Kidney glomerular epithelial cell (primary cell): Measurements from ENCODE around the gene APOB.

Source experiments
- DNase-seq: peaks from one replicate; lab custom pipeline; 2025; lab: John Stamatoyannopoulos, UW

The APOB gene

DNA sequence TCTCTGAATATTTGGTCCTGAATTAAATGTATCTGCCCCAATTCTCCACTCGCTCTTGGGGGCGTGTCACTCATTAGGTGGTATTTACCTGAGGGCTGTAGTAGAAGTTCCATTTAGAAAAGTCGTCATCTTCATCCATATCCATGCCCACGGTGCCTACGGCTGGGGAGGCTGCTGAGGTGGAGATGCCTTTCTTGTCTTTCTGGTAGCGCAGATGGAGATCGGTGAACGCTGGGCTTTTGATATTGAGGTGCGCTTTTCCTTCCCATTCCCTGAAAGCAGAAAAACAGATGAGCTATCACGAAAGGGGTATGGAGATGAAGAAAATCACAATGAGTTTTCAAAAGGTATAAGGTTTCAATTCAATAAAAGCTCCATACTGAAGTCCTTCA is 39.7 kb downstream of the APOB start:
- DNase-seq: no peak

DNA sequence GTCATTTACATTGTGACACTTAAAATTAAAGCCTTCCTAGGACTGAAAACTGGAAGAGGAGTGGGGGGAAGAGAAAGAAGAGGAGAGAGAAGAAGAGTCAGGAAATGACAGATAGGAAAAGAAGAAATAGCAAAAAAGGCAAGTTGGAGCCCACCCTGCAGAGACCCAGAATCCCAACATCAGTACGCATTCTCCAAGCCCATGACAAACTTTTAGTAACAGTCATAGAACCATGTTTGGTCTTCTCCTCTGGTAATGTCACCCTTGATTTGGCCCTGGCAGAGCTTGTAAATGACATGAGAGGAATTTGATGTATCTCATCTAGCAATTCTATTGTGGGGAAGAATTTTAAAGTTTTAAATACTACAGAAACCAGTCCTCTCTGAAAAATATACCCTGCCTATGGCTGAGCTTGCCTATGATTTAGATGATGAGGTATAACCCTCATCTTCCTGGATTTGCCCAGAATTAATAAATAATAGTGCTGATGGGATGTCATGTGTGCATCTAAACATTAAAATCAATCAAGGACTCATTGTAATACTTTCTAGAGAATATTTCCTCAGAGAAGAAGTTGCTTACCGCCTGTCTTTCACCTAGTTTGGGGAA is 40.2 kb downstream of the APOB start:
- no peak for DNase-seq

DNA sequence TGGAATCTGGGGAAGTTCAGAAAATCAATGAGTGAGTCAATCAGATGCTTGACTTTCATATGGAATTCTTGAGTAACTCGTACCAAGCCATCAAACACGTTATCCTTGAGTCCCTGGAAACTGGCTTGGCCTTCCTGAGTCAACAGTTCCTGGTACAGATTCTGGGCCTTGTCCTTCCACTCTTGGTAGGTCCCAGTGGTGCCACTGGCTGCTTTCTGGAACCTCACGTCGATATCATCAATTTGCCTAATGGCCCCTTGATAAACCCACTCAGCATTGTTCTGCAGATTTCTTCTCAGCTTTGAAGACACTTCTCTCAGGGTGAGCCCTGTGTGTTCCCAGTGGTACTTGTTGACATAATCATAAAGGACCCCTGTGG is 41.1 kb downstream of the APOB start:
- DNase-seq: no peak

GRCh38 chr2:21001988-21002813 is 41.7 kb downstream of the APOB start:
- no peak for DNase-seq

GRCh38 chr2:21001225-21001946 is 42.5 kb downstream of the APOB start:
- DNase-seq: no peak

DNA sequence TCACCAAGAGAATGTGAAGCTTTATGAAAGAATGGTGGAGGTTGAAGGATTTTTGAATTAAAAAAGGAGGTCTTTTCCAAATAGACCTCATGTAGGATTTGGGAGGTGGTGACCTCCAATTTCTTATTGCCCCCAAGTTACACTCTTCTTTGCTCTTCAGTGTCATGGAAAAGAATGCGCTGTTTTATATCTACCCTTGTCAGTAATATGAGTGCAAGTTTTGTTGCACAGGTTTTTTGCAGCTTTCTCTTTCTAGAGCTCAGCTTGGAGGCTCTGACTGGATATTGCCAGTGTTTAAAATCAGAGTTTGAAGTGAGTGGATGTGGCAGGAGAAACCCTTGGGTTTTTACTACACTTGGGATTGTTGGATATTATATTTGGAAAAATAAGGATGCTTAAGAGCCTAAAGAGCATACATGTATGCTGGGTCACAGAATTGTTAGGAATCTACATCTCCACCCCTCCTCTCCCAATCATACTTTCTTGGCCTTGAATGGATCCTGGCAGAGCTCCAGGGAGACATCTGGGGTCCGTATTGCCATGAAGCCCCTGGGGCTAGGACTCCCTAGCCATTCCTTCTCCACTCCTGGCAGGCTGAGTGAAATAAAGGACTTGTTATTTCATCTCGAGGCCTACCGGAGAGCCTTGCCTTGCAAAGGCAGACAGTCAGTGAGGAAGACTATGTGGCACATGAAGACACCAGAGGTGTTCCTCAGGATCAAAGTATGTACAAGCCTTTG is 43.8 kb downstream of the APOB start:
- no peak for DNase-seq

DNA sequence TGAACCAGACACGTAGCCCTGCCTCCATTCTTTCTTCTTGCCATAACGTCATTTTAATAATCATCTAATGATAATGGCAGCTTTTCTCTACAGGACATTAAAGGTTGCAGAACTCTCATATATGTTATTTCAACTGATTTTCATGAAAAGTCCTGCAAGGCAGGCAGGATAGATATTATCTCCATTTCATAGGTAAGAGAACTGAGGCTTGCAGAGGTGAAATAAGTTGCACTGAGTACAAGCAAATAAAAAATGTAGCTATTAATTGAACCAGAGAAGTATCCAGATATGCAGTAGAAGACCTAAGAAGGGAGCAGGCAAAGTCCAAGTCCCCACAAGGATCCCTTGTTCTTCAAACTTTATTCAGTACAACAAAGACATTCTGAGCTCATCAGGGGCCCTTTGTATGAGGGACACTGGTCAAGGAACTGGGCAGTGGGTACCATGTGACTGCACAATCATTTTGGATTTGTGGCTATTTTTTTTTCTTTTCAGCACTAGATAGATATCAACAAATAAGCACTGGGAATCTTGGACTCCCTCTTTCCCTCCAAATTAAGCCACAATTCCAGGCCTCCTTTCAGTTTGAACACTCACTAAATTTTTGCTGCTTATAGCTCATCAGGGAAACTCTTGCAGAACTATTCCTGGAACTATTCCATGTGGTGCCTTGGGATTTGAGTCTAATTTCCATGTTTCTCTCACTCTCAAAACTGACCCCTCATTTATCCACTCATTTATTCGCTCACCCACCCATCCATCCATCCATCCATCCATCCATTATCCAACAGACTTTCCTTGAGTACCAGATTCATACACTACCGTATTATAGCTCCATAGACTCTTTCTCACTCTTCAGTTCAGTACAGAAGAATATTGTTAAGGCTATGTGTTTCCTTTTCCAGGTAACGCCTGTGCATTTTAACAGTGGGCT is 44.6 kb downstream of the APOB start:
- DNase-seq: no peak

- no peak for DNase-seq
Observed at GRCh38 chr2:20997953-20998722, 45.7 kb downstream of the APOB start.

DNA sequence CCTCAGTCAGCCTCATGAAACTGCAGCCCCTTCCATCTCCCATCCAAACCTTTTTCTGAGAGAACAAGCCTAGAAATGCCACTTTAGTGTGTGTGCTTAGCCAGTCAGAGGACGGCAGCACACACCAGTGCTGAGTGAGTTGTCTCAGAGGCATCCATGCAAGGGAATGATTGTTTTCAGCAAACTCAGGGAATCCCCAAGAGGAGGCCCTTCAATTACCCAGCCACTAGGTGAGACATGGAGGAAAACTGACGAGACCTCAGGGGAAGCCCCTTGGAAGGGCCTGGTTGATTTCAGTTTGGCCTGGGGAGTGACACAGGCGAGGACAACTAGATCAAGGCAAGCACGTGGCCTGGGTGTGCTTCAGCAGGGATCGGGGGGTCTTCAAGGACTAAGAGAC is 49.7 kb downstream of the APOB start:
- DNase-seq: peak; percentile 12

GRCh38 chr2:20992201-20992711 is 51.6 kb downstream of the APOB start:
- DNase-seq: no peak

DNA sequence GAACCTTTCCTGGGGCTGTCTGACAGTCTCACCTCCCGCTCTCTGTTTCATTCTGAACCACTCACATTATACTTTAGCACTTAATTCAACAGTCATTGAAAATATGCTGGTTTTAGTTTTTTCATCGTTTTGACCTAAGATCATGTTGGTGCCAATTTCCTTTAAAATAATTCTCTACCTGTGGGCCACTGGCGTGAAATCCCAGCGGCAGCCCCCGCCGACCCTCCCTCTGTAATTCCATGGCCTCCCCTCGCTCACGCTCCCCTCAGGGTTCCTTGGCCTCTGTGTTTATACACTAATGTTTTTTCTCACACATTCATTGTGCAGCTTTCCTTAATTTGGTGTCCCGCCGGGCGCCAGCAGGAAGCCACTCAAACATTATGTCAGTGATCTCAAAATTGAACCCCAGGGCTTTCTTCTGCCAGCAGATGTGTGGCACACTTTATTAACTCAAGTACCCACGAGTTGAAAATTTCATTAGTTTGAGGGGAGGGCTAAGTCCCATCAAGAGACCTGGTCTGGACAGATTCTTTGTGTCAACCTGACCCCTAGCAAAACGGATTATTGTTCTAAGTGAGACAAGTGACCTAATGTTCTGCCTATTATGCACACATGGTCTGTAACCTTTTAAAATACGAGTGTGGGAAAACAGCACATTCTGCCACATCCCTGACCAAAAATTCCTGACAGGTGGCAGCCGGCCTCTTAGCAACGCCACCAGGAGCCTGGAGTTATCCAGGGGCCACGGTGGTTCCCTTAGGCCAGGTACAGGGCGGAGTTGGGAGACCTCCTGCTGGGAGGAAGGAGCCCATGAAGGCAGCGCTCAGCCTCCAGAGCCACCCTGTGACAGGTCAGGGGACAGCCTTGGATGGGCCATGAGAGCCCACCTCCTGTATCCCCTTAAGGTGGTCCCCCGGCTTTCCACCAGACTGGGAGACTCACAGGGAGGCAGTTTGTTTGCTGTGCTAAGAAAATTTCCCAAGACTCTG is 53.1 kb downstream of the APOB start:
- no peak for DNase-seq

DNA sequence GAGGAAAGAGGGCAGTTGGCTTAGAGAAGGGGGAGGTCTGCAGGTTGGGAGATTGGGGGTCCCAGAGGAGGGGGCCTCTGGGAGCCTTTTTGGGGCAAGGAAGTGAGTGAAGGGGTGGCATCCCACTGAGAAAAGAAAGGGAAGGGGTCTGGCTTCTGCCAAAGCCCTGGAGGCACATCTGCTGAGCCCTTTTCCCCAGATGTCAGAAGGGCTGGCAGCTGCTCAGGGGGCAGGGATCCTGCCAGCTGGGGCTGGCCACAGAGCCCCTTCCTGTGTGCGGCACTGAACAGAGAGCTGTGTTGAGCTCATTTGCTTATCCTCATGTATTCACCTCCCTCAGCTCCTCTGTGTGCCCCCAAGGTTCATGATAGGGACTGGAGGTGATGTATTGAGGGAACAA is 54.5 kb downstream of the APOB start:
- DNase-seq: no peak

DNA sequence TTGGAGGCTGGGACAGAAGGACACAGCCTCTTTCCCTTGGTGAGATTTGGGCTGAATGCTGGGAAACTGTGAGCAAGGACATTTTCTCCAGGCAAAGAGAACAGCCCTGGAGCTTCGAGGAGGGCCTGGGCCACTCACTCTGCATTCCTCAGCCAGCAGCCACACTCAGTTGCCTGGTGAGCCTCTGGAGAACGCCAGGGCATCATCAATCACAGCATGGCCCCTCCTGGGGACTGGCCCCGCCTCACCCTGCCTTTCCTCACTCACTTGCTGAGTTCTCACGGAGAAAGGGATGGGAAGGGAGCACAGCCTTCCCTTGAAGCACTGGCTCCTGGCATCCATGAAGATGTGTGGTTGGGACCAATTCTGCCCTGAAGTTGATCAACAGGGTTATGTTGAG is 55.0 kb downstream of the APOB start:
- DNase-seq: no peak

GRCh38 chr2:20986024-20986939 is 57.6 kb downstream of the APOB start:
- DNase-seq: no peak

DNA sequence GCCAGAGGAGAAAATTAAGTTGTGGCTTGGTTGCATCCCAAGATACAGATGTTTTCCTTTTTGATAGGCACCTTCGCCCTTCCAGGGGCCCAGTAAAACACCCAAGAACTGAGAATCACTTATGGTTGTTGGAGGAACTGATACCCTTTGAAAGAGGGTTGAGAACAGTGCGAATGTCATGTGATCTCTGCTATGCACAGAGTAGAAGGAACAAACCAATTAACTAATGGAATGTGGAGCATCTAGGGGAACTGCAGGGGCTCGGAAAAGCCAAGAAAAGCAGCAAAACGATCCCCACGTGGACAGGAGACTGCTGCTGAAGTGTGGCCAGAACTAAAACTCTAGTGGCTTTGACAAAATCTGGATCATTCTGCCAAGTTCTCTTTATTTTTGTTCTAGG is 58.8 kb downstream of the APOB start:
- DNase-seq: no peak

DNA sequence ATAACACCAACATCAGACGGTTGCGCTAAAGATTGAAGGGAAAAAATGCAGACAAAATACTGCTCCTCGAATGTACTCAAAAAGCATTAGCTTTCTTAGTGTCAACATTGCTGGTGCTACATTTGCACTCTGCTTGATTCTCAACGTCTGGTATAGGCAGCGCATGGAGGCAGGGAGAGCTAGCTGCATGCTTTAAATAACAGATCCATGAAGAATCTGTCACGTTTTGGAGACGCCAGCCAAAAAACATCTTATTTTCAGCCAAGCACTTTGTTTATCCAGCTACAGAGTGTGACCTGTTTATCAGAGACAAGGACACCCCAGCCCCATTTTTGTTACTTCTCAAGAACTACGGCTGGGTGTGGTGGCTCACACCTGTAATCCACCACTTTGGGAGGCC is 59.5 kb downstream of the APOB start:
- no peak for DNase-seq

DNA sequence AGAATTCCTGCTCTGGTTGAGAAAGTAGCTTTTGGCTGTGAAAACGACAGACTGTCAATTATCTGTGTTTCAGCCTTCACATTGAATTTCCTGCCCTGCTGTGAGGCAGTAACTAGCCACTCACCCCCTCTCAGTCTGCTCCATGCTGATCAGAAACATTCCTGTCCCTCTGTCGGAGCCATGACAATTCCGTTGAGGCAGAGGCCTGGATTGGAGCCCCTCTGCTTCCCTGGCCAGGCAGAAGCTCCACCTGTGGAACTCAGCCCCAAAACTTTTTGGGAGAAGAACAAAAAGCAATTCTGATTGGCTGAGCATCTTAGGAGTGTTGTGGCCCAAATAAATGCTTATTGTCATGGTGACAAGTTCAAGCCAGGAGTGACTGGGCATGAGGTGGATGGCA is 60.0 kb downstream of the APOB start:
- DNase-seq: no peak

- DNase-seq: no peak
Observed at GRCh38 chr2:20982861-20983260, 61.0 kb downstream of the APOB start.
